HCT116 (cell line): ENCODE data around the gene KCNC4. TPM values are rescaled to one million over a fixed set of nuclear protein-coding genes. Genes with fewer than 3 reads are reported as not detected.

ENCODE experiments used
- ATAC-seq: fragments of 200-7000 bp; cut with Tn5 transposase; 2 replicates; pipeline ENCODE4 v1.9.1; 2020; ENCODE audit warnings: mild to moderate bottlenecking, moderate library complexity
- BruUV-seq: library from RNA; stranded (reverse); fragments of 400-500 nt; replicated peaks from 2 replicates; lab custom pipeline; 2021; lab: Mats Ljungman, UMichigan
- CTCF ChIA-PET: fragments of 300-600 bp; sonication (Branson Sonifier 250); formaldehyde crosslinking; loops from one replicate; lab custom pipeline; 2021; ENCODE audit warnings: antibody characterized with exemption; lab: Charles Lee
- POLR2A ChIA-PET: fragments of 300-600, 350-600 bp; sonication (Branson Sonifier 250); formaldehyde crosslinking; loops from one replicate; lab custom pipeline; 2021; ENCODE audit warnings: antibody characterized with exemption; lab: Charles Lee
- RAD21 ChIA-PET, 2 experiments: fragments of 300-600 bp; sonication (Branson Sonifier 250); formaldehyde crosslinking; loops; one replicate each; lab custom pipeline; 2023; ENCODE audit warnings: low total read pairs in 2 of 2; ENCODE audit not compliant: uncharacterized antibody in 2 of 2, unreplicated experiment in 2 of 2, low non-redundant PET in 1 of 2; lab: Charles Lee
- DNase-seq: peaks from one replicate; pipeline ENCODE4 v3.0.0-alpha.2; 2010; ENCODE audit warnings: low read depth, low spot score
- H2AFZ ChIP-seq: fragments of 200-600 bp; shearing (Covaris generic), sonication (generic); 2 replicates; pipeline ENCODE4 v1.6.1; 2017; ENCODE audit warnings: low read depth, mixed run types, mixed read lengths, antibody characterized with exemption, low read length; ENCODE audit not compliant: poor library complexity, severe bottlenecking
- H3K27ac ChIP-seq: 2 replicates; pipeline ENCODE4 v1.5.1; 2012; ENCODE audit warnings: low read depth, low read length
- H3K27me3 ChIP-seq: fragments of 200-600 bp; sonication (generic); 2 replicates; pipeline ENCODE4 v1.6.1; 2016; ENCODE audit warnings: mixed run types, low read length, mixed read lengths; ENCODE audit not compliant: insufficient read depth
- H3K36me3 ChIP-seq, 2 experiments: fragments of 200-500 bp in 1 of 2; fragments of 200-600 bp in 1 of 2; sonication (Bioruptor generic) in 1 of 2; sonication (generic) in 1 of 2; 2 replicates each; pipeline versions ENCODE4 v1.5.1 to v1.6.1; 2014 to 2016; ENCODE audit warnings: low read length in 2 of 2, inconsistent platforms in 1 of 2, mixed read lengths in 1 of 2, mixed run types in 1 of 2; ENCODE audit not compliant: insufficient read depth in 2 of 2, control insufficient read depth in 1 of 2
- H3K4me1 ChIP-seq, 2 experiments: fragments of 200-600 bp in 1 of 2; sonication (generic) in 1 of 2; 2 replicates each; pipeline versions ENCODE4 v1.5.1 to v1.6.1; 2012 to 2017; ENCODE audit warnings: low read length in 2 of 2, inconsistent platforms in 1 of 2, mild to moderate bottlenecking in 1 of 2, mixed read lengths in 1 of 2, mixed run types in 1 of 2, moderate library complexity in 1 of 2; ENCODE audit not compliant: insufficient read depth in 2 of 2, control insufficient read depth in 1 of 2
- H3K4me2 ChIP-seq: fragments of 200-600 bp; sonication (generic); 2 replicates; pipeline ENCODE4 v1.6.1; 2017; ENCODE audit warnings: mixed run types, low read length, mixed read lengths
- H3K4me3 ChIP-seq, 2 experiments: fragments of 200-600 bp in 1 of 2; sonication (generic) in 1 of 2; replicated peaks in 1 of 2; 2 replicates each; pipeline ENCODE4 v1.5.1; 2011 to 2016; ENCODE audit warnings: low read length in 2 of 2, control low read depth in 1 of 2, low read depth in 1 of 2, mild to moderate bottlenecking in 1 of 2, mixed read lengths in 1 of 2, mixed run types in 1 of 2
- H3K79me2 ChIP-seq: fragments of 200-600 bp; sonication (generic); 2 replicates; pipeline ENCODE4 v1.6.1; 2017; ENCODE audit warnings: mild to moderate bottlenecking, mixed run types, low read length, moderate library complexity, mixed read lengths; ENCODE audit not compliant: insufficient read depth
- H3K9ac ChIP-seq: fragments of 200-600 bp; sonication (generic); 2 replicates; pipeline ENCODE4 v1.6.1; 2016; ENCODE audit warnings: low read length, mixed read lengths
- H3K9me2 ChIP-seq: fragments of 200-600 bp; sonication (generic), shearing (Covaris generic); 2 replicates; pipeline ENCODE4 v1.6.1; 2017; ENCODE audit warnings: mixed run types, mild to moderate bottlenecking, moderate library complexity; ENCODE audit not compliant: insufficient read depth
- H3K9me3 ChIP-seq, 2 experiments: fragments of 200-500 bp in 1 of 2; fragments of 200-600 bp in 1 of 2; sonication (Bioruptor generic) in 1 of 2; sonication (generic) in 1 of 2; 2 replicates each; pipeline ENCODE4 v1.6.1; 2014 to 2017; ENCODE audit warnings: low read length in 2 of 2, mixed read lengths in 2 of 2, inconsistent platforms in 1 of 2, low read depth in 1 of 2, mild to moderate bottlenecking in 1 of 2, mixed run types in 1 of 2, moderate library complexity in 1 of 2; ENCODE audit not compliant: control insufficient read depth in 1 of 2, insufficient read depth in 1 of 2
- H4K20me1 ChIP-seq: fragments of 200-600 bp; sonication (generic), shearing (Covaris generic); 2 replicates; pipeline ENCODE4 v1.6.1; 2017; ENCODE audit warnings: mixed run types, mild to moderate bottlenecking, moderate library complexity; ENCODE audit not compliant: insufficient read depth
- CBX3 ChIP-seq: IDR thresholded peaks from 2 replicates; pipeline ENCODE4 v1.6.1; 2012; ENCODE audit warnings: low read depth
- EZH2 ChIP-seq: fragments of 200-600 bp; sonication (generic); IDR thresholded peaks from 2 replicates; pipeline ENCODE4 v1.6.1; 2017; ENCODE audit warnings: antibody characterized with exemption, mixed run types
- JUND ChIP-seq: IDR thresholded peaks from 2 replicates; pipeline ENCODE4 v1.6.1; 2012
- POLR2A ChIP-seq: IDR thresholded peaks from 2 replicates; pipeline ENCODE4 v1.7.0; 2011; ENCODE audit warnings: borderline replicate concordance; ENCODE audit not compliant: insufficient read depth, insufficient read length; ENCODE audit errors: extremely low read depth
- POLR2AphosphoS5 ChIP-seq: IDR thresholded peaks from 2 replicates; pipeline ENCODE4 v1.6.1; 2011; ENCODE audit warnings: mild to moderate bottlenecking, low read depth, low read length, moderate library complexity
- RAD21 ChIP-seq: IDR thresholded peaks from 2 replicates; pipeline ENCODE4 v1.6.1; 2012; ENCODE audit warnings: low read depth, mild to moderate bottlenecking
- SIN3A ChIP-seq: IDR thresholded peaks from 2 replicates; pipeline ENCODE4 v1.6.1; 2012; ENCODE audit warnings: low read depth
- SP1 ChIP-seq: IDR thresholded peaks from 2 replicates; pipeline ENCODE4 v1.6.1; 2012; ENCODE audit warnings: low read depth
- SRF ChIP-seq: IDR thresholded peaks from 2 replicates; pipeline ENCODE4 v1.6.1; 2012; ENCODE audit warnings: low read depth
- TCF7L2 ChIP-seq: IDR thresholded peaks from 2 replicates; pipeline ENCODE4 v1.7.0; 2011; ENCODE audit warnings: borderline replicate concordance, inconsistent platforms; ENCODE audit not compliant: insufficient read depth, insufficient read length; ENCODE audit errors: extremely low read depth
- YY1 ChIP-seq: IDR thresholded peaks from 2 replicates; pipeline ENCODE4 v1.6.1; 2011; ENCODE audit warnings: low read length, low read depth, moderate library complexity, mild to moderate bottlenecking; ENCODE audit not compliant: insufficient replicate concordance; ENCODE audit errors: extremely low read depth
- intact Hi-C: fragments of 100-400 bp; cut with micrococcal nuclease; formaldehyde crosslinking; loops from 2 replicates; pipeline ENCODE4 v1.10.0; 2022
- total RNA-seq: library from RNA; stranded (reverse); gene quantifications from one replicate; pipeline ENCODE4 v1.2.1, GENCODE V29; 2021; ENCODE audit not compliant: unreplicated experiment

KCNC4 gene
- total RNA-seq, 1 experiment from 2014 or later = 13.0 TPM

DNA sequence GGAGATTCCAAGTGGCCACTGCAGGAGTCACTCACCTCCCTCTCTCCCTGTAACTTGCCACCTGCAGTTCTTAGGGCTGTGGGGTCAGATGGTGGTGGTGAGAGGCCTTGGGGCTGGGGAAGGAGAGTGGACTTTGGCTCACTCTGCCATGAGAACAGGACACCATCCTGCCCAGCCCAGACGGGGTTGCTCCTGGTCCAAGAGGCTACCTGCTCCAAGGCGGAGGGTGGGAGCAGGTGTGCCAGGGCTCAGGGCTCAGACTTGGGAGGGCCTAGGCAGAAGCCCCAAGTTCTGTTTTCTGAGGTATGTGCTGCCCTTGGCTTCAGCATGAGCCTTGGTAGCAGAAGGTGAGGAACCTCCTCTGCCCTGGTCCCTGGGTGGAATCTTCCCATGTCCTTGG is 11.4 kb upstream of the KCNC4 start (continued):
- no peak for TF ChIP-seq TCF7L2
- TF ChIP-seq YY1 = no peak
- TF ChIP-seq EZH2 = no peak
- no peak for TF ChIP-seq RAD21
- TF ChIP-seq JUND = no peak
- TF ChIP-seq CBX3 = no peak
- no peak for TF ChIP-seq SRF
- TF ChIP-seq SIN3A = no peak

DNA sequence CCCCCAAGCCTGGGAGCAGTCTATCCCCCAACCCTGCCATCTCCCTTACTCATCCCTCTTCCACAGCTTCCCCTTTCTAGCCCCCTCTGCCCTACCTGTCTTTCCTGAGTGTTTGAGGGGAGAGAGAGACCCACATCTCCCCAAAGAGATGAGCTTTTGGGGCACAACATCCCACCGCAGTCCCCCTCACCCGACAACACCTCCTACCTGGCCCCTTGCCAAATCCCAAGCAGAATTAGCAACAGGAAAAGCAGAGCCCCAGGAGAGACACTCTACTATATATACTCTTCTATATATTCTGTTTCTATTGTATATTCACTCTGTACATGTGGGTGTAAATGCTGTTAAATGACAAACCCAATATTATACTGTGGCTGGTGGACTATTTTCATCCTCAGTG is 9.9 kb upstream of the KCNC4 start:
- intact Hi-C loops = loop anchor here (5.0 kb wide), 1 partner anchor 207 kb away; the partner anchor contains the start of gene LAMTOR5
- Histone ChIP-seq H4K20me1 (no peaks in the 10 kb centered on the region), H3K79me2 (no peaks in the 10 kb centered on the region), H3K36me3 (no peaks in the 10 kb centered on the region), H3K4me2 (no peak overlapping the region), H3K9ac (no peak overlapping the region), H3K27me3 (no peaks in the 10 kb centered on the region), H3K9me2 (no peaks in the 10 kb centered on the region), H3K4me3 (no peak overlapping the region), H3K9me3 (no peaks in the 10 kb centered on the region), H2AFZ (no peak overlapping the region), H3K27ac (no peak overlapping the region), H3K4me1 (peaks cover 0 to 15% of the 10 kb centered on the region in 2 experiments; a peak in 2 of 4 replicates)
- POLR2A ChIA-PET = no interaction called here
- no peak for TF ChIP-seq POLR2AphosphoS5
- TF ChIP-seq POLR2A = no peak
- TF ChIP-seq TCF7L2 = no peak
- no peak for TF ChIP-seq YY1
- no peak for TF ChIP-seq SP1
- TF ChIP-seq EZH2 = no peak
- no peak for TF ChIP-seq RAD21
- no TSS peak for BruUV-seq
- DNase-seq (no peak), ATAC-seq (no peak)
- CTCF ChIA-PET = interaction anchor here (2.3 to 6.4 kb wide), 2 partner anchors 260 to 296 kb away, joined by 17 to 76 read pairs; no protein-coding TSS in a partner anchor
- RAD21 ChIA-PET = no interaction called here
